Gastrocnemius medialis (tissue), 4 donors: Measurements from ENCODE around the gene TRIM69.

ENCODE experiments used
- CTCF ChIP-seq, 5 experiments: fragments of 450-650 bp in 3 of 5; fragments of 200-600 bp in 2 of 5; sonication (generic) in 2 of 5; IDR thresholded peaks in 4 of 5; conservative IDR thresholded peaks in 1 of 5; 1 replicate in 4 of 5; 2 replicates in 1 of 5; pipeline ENCODE4 v1.5.1; 2016 to 2019; ENCODE audit warnings: antibody characterized with exemption in 5 of 5, mild to moderate bottlenecking in 3 of 5, moderate library complexity in 3 of 5
- POLR2A ChIP-seq, 2 donors: fragments of 450-650 bp; IDR thresholded peaks; one replicate each; pipeline ENCODE4 v1.6.1; 2017; ENCODE audit warnings: antibody characterized with exemption in 2 of 2, mild to moderate bottlenecking in 2 of 2, moderate library complexity in 2 of 2

- TF ChIP-seq CTCF (IDR thresholded peaks at IDR 0.05 in 4 of 5, conservative IDR thresholded peaks at IDR 0.05 in 1 of 5) (no peak), POLR2A (IDR thresholded peaks at IDR 0.05) (no peak)
These were observed 65.0 kb downstream of the TRIM69 start for GRCh38 chr15:44801364-44801763.
